ENCODE measurements around the gene ELOVL1. TPM values are rescaled to one million over a fixed set of nuclear protein-coding genes. Genes with fewer than 3 reads are reported as not detected.

Gene ELOVL1
- total and polyA plus RNA-seq, 4 donors = 12.8 to 50.3 (median 35.3) TPM

- H3K27ac ChIP-seq (ENCODE audit: low read depth in 1 of 2, low read length in 2 of 2) = peak overlapping the region; percentile 47 to 60
- 1% methylated on average over 33 of the region's 33 CpGs for WGBS
- H3K4me1 ChIP-seq (ENCODE audit: control insufficient read depth in 4 of 4, insufficient read depth in 4 of 4, low read length in 3 of 4) = peaks cover 6 to 14% (median 12%) of the 10 kb centered on the region in 4 donors
- H3K36me3 ChIP-seq (ENCODE audit: control insufficient read depth in 4 of 4, insufficient read depth in 3 of 4, low read depth in 1 of 4, low read length in 3 of 4) = peaks cover 0 to 18% (median 6%) of the 10 kb centered on the region in 4 donors
- H3K4me3 ChIP-seq (ENCODE audit: low read depth in 1 of 3, low read length in 3 of 3) = peak overlapping the region; percentile 70 to 76 (median 76)
- peak overlapping the region; percentile 58 to 77 for H3K9ac ChIP-seq (ENCODE audit: low read depth in 1 of 2, low read length in 2 of 2)
- no peak for DNase-seq (ENCODE audit: low spot score)
- no peaks in the 10 kb centered on the region for H3K27me3 ChIP-seq (ENCODE audit: control insufficient read depth in 4 of 4, insufficient read depth in 4 of 4, low read length in 3 of 4)
- H3K9me3 ChIP-seq (ENCODE audit: control insufficient read depth in 4 of 4, low read length in 3 of 4) = no peaks in the 10 kb centered on the region
- TF ChIP-seq JUND (IDR thresholded peaks at IDR 0.05) (no peak), TAF1 (conservative IDR thresholded peaks at IDR 0.05) (peak; percentile 24), RAD21 (IDR thresholded peaks at IDR 0.05) (peak; percentile 57 to 73), CTCF (IDR thresholded peaks at IDR 0.05; ENCODE audit: low read depth, low read length, missing input control) (peak; percentile 13)
Observed at GRCh38 chr1:43358121-43358745, 9.6 kb downstream of the ELOVL1 start.

- H3K4me1 ChIP-seq (ENCODE audit: control insufficient read depth in 4 of 4, insufficient read depth in 4 of 4, low read length in 3 of 4) = peaks cover 6 to 14% (median 12%) of the 10 kb centered on the region in 4 donors
- no peak overlapping the region for H3K9ac ChIP-seq (ENCODE audit: low read depth in 1 of 2, low read length in 2 of 2)
- no peak for DNase-seq (ENCODE audit: low spot score)
- H3K9me3 ChIP-seq (ENCODE audit: control insufficient read depth in 4 of 4, low read length in 3 of 4) = no peaks in the 10 kb centered on the region
- 96% methylated on average over 4 of the region's 4 CpGs for WGBS
- no peak overlapping the region for H3K27ac ChIP-seq (ENCODE audit: low read depth in 1 of 2, low read length in 2 of 2)
- no peaks in the 10 kb centered on the region for H3K27me3 ChIP-seq (ENCODE audit: control insufficient read depth in 4 of 4, insufficient read depth in 4 of 4, low read length in 3 of 4)
- no peak overlapping the region for H3K4me3 ChIP-seq (ENCODE audit: low read depth in 1 of 3, low read length in 3 of 3)
- H3K36me3 ChIP-seq (ENCODE audit: control insufficient read depth in 4 of 4, insufficient read depth in 3 of 4, low read depth in 1 of 4, low read length in 3 of 4) = peaks cover 0 to 13% (median 4%) of the 10 kb centered on the region in 4 donors
- TF ChIP-seq REST (IDR thresholded peaks at IDR 0.05) (no peak), JUND (IDR thresholded peaks at IDR 0.05) (no peak), EGR1 (IDR thresholded peaks at IDR 0.05; ENCODE audit: low read depth in 2 of 2) (no peak), RXRA (IDR thresholded peaks at IDR 0.05) (no peak), HNF4A (conservative IDR thresholded peaks at IDR 0.05) (no peak), RAD21 (IDR thresholded peaks at IDR 0.05) (no peak), FOXA1 (IDR thresholded peaks at IDR 0.05) (no peak), YY1 (IDR thresholded peaks at IDR 0.05) (no peak)
Observed at GRCh38 chr1:43357251-43357650, 10.6 kb downstream of the ELOVL1 start.

GRCh38 chr1:43354936-43355335 lies 12.9 kb downstream of the ELOVL1 start:
- 96% methylated on average over 2 of the region's 2 CpGs for WGBS
- no peaks in the 10 kb centered on the region for H3K36me3 ChIP-seq (ENCODE audit: control insufficient read depth in 4 of 4, insufficient read depth in 3 of 4, low read depth in 1 of 4, low read length in 3 of 4)
- H3K4me3 ChIP-seq (ENCODE audit: low read depth in 1 of 3, low read length in 3 of 3) = no peak overlapping the region
- H3K27me3 ChIP-seq (ENCODE audit: control insufficient read depth in 4 of 4, insufficient read depth in 4 of 4, low read length in 3 of 4) = no peaks in the 10 kb centered on the region
- no peak for DNase-seq (ENCODE audit: low spot score)
- no peak overlapping the region for H3K9ac ChIP-seq (ENCODE audit: low read depth in 1 of 2, low read length in 2 of 2)
- no peak overlapping the region for H3K27ac ChIP-seq (ENCODE audit: low read depth in 1 of 2, low read length in 2 of 2)
- H3K9me3 ChIP-seq (ENCODE audit: control insufficient read depth in 4 of 4, low read length in 3 of 4) = no peaks in the 10 kb centered on the region
- peaks cover 6 to 14% (median 12%) of the 10 kb centered on the region in 4 donors for H3K4me1 ChIP-seq (ENCODE audit: control insufficient read depth in 4 of 4, insufficient read depth in 4 of 4, low read length in 3 of 4)
- no peak for TF ChIP-seq RAD21 (IDR thresholded peaks at IDR 0.05)
- TF ChIP-seq MAX (IDR thresholded peaks at IDR 0.05) = no peak
- no peak for TF ChIP-seq REST (IDR thresholded peaks at IDR 0.05)
- TF ChIP-seq TAF1 (conservative IDR thresholded peaks at IDR 0.05) = no peak
- no peak for TF ChIP-seq CTCF (IDR thresholded peaks at IDR 0.05; ENCODE audit: low read depth, low read length, missing input control)
- TF ChIP-seq EGR1 (IDR thresholded peaks at IDR 0.05; ENCODE audit: low read depth in 2 of 2) = no peak
- no peak for TF ChIP-seq HNF4A (conservative IDR thresholded peaks at IDR 0.05)
- TF ChIP-seq NR2F2 (IDR thresholded peaks at IDR 0.05) = no peak
